ENCODE data around the gene KREMEN1.

GRCh38 chr22:29065468-29066190, 7.2 kb upstream of the KREMEN1 start:
- TF ChIP-seq GATA2 (IDR thresholded peaks at IDR 0.05; ENCODE audit: low read depth, low read length): no peak
- TF ChIP-seq GATA3 (IDR thresholded peaks at IDR 0.05; ENCODE audit: low read depth, low read length): no peak

Data from SH-SY5Y (cell line).